Right lobe of liver (tissue), 4 donors: ENCODE results near the gene DNAAF9.

Source experiments
- POLR2A ChIP-seq: fragments of 450-650 bp; IDR thresholded peaks from one replicate; pipeline ENCODE4 v1.6.1; 2017; ENCODE audit warnings: antibody characterized with exemption, mild to moderate bottlenecking
- TF ChIP-seq, protein P1 (sequence below), 4 donors: fragments of 200-600 bp in 3 of 4; fragments of 450-650 bp in 1 of 4; IDR thresholded peaks; one replicate each; pipeline versions ENCODE4 v1.5.1 to v1.8.0; 2016 to 2022; ENCODE audit warnings: antibody characterized with exemption in 4 of 4, mild to moderate bottlenecking in 2 of 4
- donor health status: DM: no; HTN: no; CAD: no.
- donor health status: DM: no; HTN: no; CAD: no.
- donor health status: DM: no; HTN: yes; CAD: no.

DNA sequence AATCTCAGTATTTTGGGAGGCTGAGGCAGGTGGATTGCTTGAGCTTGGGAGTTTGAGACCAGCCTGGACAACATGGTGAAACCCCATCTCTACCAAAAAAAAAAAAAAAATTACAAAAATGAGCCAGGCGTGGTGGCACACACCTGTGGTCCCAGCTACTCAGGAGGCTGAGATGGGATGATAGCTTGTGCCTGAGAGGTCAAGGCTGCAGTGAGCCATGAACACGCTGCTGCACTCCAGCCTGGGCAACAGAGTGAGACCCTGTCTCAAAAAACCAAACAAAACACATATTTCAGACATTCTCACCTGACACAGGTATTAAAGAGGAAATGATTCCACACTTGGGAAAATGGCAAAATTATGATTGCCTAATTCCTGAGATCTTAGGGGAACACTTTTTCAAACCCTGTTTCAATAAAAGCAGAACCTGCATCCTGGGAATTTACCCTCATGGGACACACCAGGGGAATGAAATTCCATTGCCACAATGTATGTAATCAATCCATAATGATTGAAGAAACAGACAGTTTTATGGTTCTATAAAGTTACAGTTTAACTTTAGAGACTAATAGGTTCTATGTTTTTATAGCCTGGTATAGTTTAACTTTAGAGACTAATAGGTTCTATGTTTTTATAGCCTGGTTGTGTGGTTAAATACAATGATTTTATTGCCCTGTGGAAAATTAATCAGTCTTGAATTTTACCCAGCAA is 29.6 kb upstream of the DNAAF9 start:
- no peak for TF ChIP-seq POLR2A
- TF ChIP-seq, protein P1, sequence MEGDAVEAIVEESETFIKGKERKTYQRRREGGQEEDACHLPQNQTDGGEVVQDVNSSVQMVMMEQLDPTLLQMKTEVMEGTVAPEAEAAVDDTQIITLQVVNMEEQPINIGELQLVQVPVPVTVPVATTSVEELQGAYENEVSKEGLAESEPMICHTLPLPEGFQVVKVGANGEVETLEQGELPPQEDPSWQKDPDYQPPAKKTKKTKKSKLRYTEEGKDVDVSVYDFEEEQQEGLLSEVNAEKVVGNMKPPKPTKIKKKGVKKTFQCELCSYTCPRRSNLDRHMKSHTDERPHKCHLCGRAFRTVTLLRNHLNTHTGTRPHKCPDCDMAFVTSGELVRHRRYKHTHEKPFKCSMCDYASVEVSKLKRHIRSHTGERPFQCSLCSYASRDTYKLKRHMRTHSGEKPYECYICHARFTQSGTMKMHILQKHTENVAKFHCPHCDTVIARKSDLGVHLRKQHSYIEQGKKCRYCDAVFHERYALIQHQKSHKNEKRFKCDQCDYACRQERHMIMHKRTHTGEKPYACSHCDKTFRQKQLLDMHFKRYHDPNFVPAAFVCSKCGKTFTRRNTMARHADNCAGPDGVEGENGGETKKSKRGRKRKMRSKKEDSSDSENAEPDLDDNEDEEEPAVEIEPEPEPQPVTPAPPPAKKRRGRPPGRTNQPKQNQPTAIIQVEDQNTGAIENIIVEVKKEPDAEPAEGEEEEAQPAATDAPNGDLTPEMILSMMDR (IDR thresholded peaks at IDR 0.05): no peak
